GM23338 (cell line): ENCODE results near the gene DSG2. TPM values are rescaled to one million over a fixed set of nuclear protein-coding genes. Genes with fewer than 3 reads are reported as not detected.
A peak's percentile ranks its signal among the peaks of the same experiment; 100 is the strongest.

Experiments used
- ATAC-seq: fragments of 200-7000 bp; cut with Tn5 transposase; 3 replicates; pipeline ENCODE4 v1.9.1; 2020
- DNase-seq: peaks from one replicate; pipeline ENCODE4 v3.0.0-alpha.2; 2015; ENCODE audit warnings: low spot score
- H2AFZ ChIP-seq: fragments of 200-600 bp; sonication (generic); 2 replicates; pipeline ENCODE4 v1.8.0; 2016; ENCODE audit warnings: antibody characterized with exemption, mild to moderate bottlenecking, moderate library complexity
- H3F3A ChIP-seq: fragments of 200-600 bp; sonication (generic); replicated peaks from 2 replicates; pipeline ENCODE4 v1.8.0; 2017; ENCODE audit warnings: antibody characterized with exemption, mixed run types, low read depth
- H3K27ac ChIP-seq: fragments of 200-600 bp; sonication (generic); 2 replicates; pipeline ENCODE4 v1.6.1; 2016; ENCODE audit warnings: low read depth
- H3K27me3 ChIP-seq: fragments of 200-600 bp; sonication (generic); 2 replicates; pipeline ENCODE4 v1.8.0; 2016; ENCODE audit warnings: mild to moderate bottlenecking, mixed run types, moderate library complexity; ENCODE audit not compliant: insufficient read depth
- H3K36me3 ChIP-seq: fragments of 200-600 bp; sonication (generic); 2 replicates; pipeline ENCODE4 v1.8.0; 2016; ENCODE audit warnings: mild to moderate bottlenecking; ENCODE audit not compliant: insufficient read depth
- H3K4me1 ChIP-seq: fragments of 200-600 bp; sonication (generic); 2 replicates; pipeline ENCODE4 v1.8.0; 2016; ENCODE audit warnings: mild to moderate bottlenecking, moderate library complexity; ENCODE audit not compliant: insufficient read depth
- H3K4me2 ChIP-seq: fragments of 200-600 bp; sonication (generic); 2 replicates; pipeline ENCODE4 v1.7.1; 2017; ENCODE audit warnings: mixed run types
- H3K4me3 ChIP-seq: fragments of 200-600 bp; sonication (generic); 2 replicates; pipeline ENCODE4 v1.6.1; 2016; ENCODE audit warnings: mixed run types
- H3K79me2 ChIP-seq: fragments of 200-600 bp; sonication (generic); replicated peaks from 2 replicates; pipeline ENCODE4 v1.8.0; 2017; ENCODE audit warnings: mild to moderate bottlenecking; ENCODE audit not compliant: insufficient read depth
- H3K9me2 ChIP-seq: fragments of 200-600 bp; sonication (generic); 2 replicates; pipeline ENCODE4 v1.8.0; 2017; ENCODE audit not compliant: insufficient read depth
- H4K20me1 ChIP-seq: fragments of 200-600 bp; sonication (generic); replicated peaks from 2 replicates; pipeline ENCODE4 v1.8.0; 2017; ENCODE audit warnings: mild to moderate bottlenecking; ENCODE audit not compliant: insufficient read depth
- H3K27ac Mint-ChIP-seq: 2 replicates; pipeline ENCODE4 v1.8.0; 2020; ENCODE audit warnings: inconsistent platforms, mild to moderate bottlenecking, moderate library complexity, mixed read lengths
- H3K27me3 Mint-ChIP-seq: 3 replicates; pipeline ENCODE4 v1.8.0; 2022; ENCODE audit warnings: low read depth, mild to moderate bottlenecking, moderate library complexity, mixed read lengths, inconsistent platforms; ENCODE audit not compliant: insufficient read depth, poor library complexity
- H3K36me3 Mint-ChIP-seq: 3 replicates; pipeline ENCODE4 v1.8.0; 2021; ENCODE audit warnings: low read depth, mild to moderate bottlenecking, inconsistent platforms, moderate library complexity, mixed read lengths
- H3K4me1 Mint-ChIP-seq: 3 replicates; pipeline ENCODE4 v1.8.0; 2020; ENCODE audit warnings: mild to moderate bottlenecking, inconsistent platforms, mixed read lengths
- H3K4me3 Mint-ChIP-seq: 3 replicates; pipeline ENCODE4 v1.8.0; 2021; ENCODE audit warnings: moderate library complexity, mild to moderate bottlenecking, inconsistent platforms, mixed read lengths
- H3K9me3 Mint-ChIP-seq: 3 replicates; pipeline ENCODE4 v1.8.0; 2020; ENCODE audit warnings: moderate library complexity, mild to moderate bottlenecking, inconsistent platforms, mixed read lengths
- CREB1 ChIP-seq: fragments of 250-450 bp; sonication (Bioruptor Pico); IDR thresholded peaks from 2 replicates; pipeline ENCODE4 v1.5.0; 2020; ENCODE audit warnings: low read depth, mild to moderate bottlenecking, moderate library complexity
- EZH2 ChIP-seq: fragments of 200-600 bp; sonication (generic); IDR thresholded peaks from one replicate; pipeline ENCODE4 v1.8.0; 2017; ENCODE audit warnings: antibody characterized with exemption, mild to moderate bottlenecking, low read depth; ENCODE audit not compliant: unreplicated experiment
- JUNB ChIP-seq: IDR thresholded peaks from one replicate; pipeline ENCODE4 v1.6.1; 2016; ENCODE audit warnings: antibody characterized with exemption; ENCODE audit not compliant: unreplicated experiment
- ZNF114 ChIP-seq: fragments of 250-450 bp; sonication (Bioruptor Pico); IDR thresholded peaks from 2 replicates; pipeline ENCODE4 v1.5.0; 2020; ENCODE audit warnings: mild to moderate bottlenecking, moderate library complexity
- polyA plus RNA-seq: library from polyadenylated mRNA; unstranded; fragments of >200 nt; fragmentation: Nextera tagmentation; extraction: Ambion mirVana; gene quantifications from 2 replicates; pipeline ENCODE4 v1.2.1, GENCODE V29; 2016
- total RNA-seq: library from RNA; depleted of rRNA; stranded (reverse); fragments of >200 nt; shearing (Covaris generic); gene quantifications from 2 replicates; pipeline ENCODE4 v1.2.3, GENCODE V29; 2014
- TF ChIP-seq, protein P1 (sequence below), 2 experiments: fragments of 200-600 bp in 1 of 2; sonication (generic) in 1 of 2; conservative IDR thresholded peaks; 2 replicates each; pipeline versions ENCODE4 v1.5.1 to v1.6.1; 2016 to 2017; ENCODE audit warnings: antibody characterized with exemption in 2 of 2, low read depth in 2 of 2, mild to moderate bottlenecking in 2 of 2, moderate library complexity in 1 of 2
- TF ChIP-seq, protein P2 (sequence below): fragments of 250-450 bp; sonication (Bioruptor Pico); IDR thresholded peaks from 2 replicates; pipeline ENCODE4 v1.5.0; 2020; ENCODE audit warnings: mild to moderate bottlenecking, moderate library complexity

Gene DSG2
- total and polyA plus RNA-seq, 2 experiments from 2014 or later, result 44.7 to 144 TPM

DNA sequence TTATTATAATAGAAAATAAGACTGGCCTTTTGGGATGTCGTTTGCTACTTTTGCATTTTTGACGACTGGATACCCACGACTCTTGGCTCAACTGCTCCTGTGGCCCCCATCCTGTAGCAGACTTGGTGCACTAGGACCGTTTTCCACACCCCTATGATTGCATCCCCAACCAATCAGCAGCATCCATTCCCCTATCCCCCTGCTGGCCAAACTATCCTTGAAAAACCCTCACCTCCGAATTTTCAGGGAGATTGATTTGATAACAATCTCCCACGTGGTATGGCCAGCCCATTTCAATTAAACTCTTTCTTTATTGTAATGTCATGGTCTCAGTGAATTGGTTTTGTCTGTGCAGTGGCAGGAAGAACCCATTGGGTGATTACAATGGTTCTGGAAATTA lies 55.8 kb downstream of the DSG2 start:
- peaks cover 9% of the 10 kb centered on the region for H3K27me3 Mint-ChIP-seq
- Histone ChIP-seq H3K9me2 (no peaks in the 10 kb centered on the region), H2AFZ (no peak overlapping the region), H3K4me2 (no peak overlapping the region), H3F3A (no peaks in the 10 kb centered on the region), H3K4me3 (no peak overlapping the region), H3K27ac (no peak overlapping the region), H3K4me1 (peaks cover 11% of the 10 kb centered on the region; the same call in 1 of the 2 replicates), H4K20me1 (no peaks in the 10 kb centered on the region), H3K36me3 (no peaks in the 10 kb centered on the region), H3K79me2 (no peaks in the 10 kb centered on the region), H3K27me3 (no peaks in the 10 kb centered on the region)
- H3K4me1 Mint-ChIP-seq, result peaks cover 24% of the 10 kb centered on the region
- TF ChIP-seq, protein P1, sequence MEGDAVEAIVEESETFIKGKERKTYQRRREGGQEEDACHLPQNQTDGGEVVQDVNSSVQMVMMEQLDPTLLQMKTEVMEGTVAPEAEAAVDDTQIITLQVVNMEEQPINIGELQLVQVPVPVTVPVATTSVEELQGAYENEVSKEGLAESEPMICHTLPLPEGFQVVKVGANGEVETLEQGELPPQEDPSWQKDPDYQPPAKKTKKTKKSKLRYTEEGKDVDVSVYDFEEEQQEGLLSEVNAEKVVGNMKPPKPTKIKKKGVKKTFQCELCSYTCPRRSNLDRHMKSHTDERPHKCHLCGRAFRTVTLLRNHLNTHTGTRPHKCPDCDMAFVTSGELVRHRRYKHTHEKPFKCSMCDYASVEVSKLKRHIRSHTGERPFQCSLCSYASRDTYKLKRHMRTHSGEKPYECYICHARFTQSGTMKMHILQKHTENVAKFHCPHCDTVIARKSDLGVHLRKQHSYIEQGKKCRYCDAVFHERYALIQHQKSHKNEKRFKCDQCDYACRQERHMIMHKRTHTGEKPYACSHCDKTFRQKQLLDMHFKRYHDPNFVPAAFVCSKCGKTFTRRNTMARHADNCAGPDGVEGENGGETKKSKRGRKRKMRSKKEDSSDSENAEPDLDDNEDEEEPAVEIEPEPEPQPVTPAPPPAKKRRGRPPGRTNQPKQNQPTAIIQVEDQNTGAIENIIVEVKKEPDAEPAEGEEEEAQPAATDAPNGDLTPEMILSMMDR (conservative IDR thresholded peaks at IDR 0.05; ENCODE audit: low read depth in 2 of 2), result peak; percentile 52 to 53
- TF ChIP-seq CREB1, result no peak
- no peak overlapping the region for H3K4me3 Mint-ChIP-seq
- H3K9me3 Mint-ChIP-seq, result no peaks in the 10 kb centered on the region; the same call in 2 of the 3 replicates
- ATAC-seq (peak; percentile 20; the same call in 2 of the 3 replicates), DNase-seq (peak; percentile 71)
- no peaks in the 10 kb centered on the region; the same call in 2 of the 3 replicates for H3K36me3 Mint-ChIP-seq
- H3K27ac Mint-ChIP-seq, result no peak overlapping the region

DNA sequence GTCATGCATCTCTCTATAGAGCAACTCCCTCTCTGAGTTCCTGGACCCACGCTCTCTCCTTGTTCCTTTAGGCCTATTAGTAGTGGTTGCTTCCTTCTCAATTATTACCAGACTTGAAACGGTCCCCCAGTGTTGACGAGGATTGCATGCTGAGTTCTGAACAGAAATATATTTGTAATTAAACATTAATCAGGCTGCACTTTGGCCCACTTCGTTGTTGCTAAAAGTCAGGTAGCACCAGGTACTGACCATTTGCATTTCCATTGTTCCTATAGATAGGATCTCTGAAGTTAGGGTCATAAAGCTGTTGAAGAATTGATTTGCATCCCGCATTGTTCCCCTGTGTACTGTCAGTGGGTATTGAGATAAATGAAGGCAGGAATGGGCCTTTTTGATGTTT lies 56.8 kb downstream of the DSG2 start:
- Mint-ChIP-seq H3K27me3 (peaks cover 9% of the 10 kb centered on the region), H3K27ac (no peak overlapping the region), H3K36me3 (no peaks in the 10 kb centered on the region; the same call in 2 of the 3 replicates), H3K4me1 (peaks cover 15% of the 10 kb centered on the region; the same call in 2 of the 3 replicates), H3K9me3 (no peaks in the 10 kb centered on the region; the same call in 2 of the 3 replicates), H3K4me3 (no peak overlapping the region)
- no peak for DNase-seq
- Histone ChIP-seq H3K36me3 (no peaks in the 10 kb centered on the region), H3K4me1 (0 out of 2 replicates have a peak, but pooled peaks cover 7% of the 10 kb centered on the region), H3K4me3 (no peak overlapping the region), H2AFZ (no peak overlapping the region), H3F3A (no peaks in the 10 kb centered on the region), H3K9me2 (no peaks in the 10 kb centered on the region), H3K79me2 (no peaks in the 10 kb centered on the region), H3K27me3 (no peaks in the 10 kb centered on the region), H3K4me2 (no peak overlapping the region), H4K20me1 (no peaks in the 10 kb centered on the region), H3K27ac (no peak overlapping the region)
- ATAC-seq, result no peak
- TF ChIP-seq, protein P2, sequence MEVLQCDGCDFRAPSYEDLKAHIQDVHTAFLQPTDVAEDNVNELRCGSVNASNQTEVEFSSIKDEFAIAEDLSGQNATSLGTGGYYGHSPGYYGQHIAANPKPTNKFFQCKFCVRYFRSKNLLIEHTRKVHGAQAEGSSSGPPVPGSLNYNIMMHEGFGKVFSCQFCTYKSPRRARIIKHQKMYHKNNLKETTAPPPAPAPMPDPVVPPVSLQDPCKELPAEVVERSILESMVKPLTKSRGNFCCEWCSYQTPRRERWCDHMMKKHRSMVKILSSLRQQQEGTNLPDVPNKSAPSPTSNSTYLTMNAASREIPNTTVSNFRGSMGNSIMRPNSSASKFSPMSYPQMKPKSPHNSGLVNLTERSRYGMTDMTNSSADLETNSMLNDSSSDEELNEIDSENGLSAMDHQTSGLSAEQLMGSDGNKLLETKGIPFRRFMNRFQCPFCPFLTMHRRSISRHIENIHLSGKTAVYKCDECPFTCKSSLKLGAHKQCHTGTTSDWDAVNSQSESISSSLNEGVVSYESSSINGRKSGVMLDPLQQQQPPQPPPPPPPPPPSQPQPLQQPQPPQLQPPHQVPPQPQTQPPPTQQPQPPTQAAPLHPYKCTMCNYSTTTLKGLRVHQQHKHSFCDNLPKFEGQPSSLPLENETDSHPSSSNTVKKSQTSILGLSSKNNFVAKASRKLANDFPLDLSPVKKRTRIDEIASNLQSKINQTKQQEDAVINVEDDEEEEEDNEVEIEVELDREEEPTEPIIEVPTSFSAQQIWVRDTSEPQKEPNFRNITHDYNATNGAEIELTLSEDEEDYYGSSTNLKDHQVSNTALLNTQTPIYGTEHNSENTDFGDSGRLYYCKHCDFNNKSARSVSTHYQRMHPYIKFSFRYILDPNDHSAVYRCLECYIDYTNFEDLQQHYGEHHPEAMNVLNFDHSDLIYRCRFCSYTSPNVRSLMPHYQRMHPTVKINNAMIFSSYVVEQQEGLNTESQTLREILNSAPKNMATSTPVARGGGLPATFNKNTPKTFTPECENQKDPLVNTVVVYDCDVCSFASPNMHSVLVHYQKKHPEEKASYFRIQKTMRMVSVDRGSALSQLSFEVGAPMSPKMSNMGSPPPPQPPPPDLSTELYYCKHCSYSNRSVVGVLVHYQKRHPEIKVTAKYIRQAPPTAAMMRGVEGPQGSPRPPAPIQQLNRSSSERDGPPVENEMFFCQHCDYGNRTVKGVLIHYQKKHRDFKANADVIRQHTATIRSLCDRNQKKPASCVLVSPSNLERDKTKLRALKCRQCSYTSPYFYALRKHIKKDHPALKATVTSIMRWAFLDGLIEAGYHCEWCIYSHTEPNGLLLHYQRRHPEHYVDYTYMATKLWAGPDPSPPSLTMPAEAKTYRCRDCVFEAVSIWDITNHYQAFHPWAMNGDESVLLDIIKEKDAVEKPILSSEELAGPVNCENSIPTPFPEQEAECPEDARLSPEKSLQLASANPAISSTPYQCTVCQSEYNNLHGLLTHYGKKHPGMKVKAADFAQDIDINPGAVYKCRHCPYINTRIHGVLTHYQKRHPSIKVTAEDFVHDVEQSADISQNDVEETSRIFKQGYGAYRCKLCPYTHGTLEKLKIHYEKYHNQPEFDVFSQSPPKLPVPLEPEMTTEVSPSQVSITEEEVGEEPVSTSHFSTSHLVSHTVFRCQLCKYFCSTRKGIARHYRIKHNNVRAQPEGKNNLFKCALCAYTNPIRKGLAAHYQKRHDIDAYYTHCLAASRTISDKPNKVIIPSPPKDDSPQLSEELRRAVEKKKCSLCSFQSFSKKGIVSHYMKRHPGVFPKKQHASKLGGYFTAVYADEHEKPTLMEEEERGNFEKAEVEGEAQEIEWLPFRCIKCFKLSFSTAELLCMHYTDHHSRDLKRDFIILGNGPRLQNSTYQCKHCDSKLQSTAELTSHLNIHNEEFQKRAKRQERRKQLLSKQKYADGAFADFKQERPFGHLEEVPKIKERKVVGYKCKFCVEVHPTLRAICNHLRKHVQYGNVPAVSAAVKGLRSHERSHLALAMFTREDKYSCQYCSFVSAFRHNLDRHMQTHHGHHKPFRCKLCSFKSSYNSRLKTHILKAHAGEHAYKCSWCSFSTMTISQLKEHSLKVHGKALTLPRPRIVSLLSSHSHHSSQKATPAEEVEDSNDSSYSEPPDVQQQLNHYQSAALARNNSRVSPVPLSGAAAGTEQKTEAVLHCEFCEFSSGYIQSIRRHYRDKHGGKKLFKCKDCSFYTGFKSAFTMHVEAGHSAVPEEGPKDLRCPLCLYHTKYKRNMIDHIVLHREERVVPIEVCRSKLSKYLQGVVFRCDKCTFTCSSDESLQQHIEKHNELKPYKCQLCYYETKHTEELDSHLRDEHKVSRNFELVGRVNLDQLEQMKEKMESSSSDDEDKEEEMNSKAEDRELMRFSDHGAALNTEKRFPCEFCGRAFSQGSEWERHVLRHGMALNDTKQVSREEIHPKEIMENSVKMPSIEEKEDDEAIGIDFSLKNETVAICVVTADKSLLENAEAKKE, result no peak
- no peak for TF ChIP-seq JUNB
- no peak for TF ChIP-seq EZH2
- TF ChIP-seq ZNF114 (CRISPR knock-in tag), result no peak
